Measurements from ENCODE around the gene SCMH1.
"Not testable (repeated sequence)": the region's sequence is repeated elsewhere in the genome, so short reads cannot be mapped to it uniquely, and the experiment has no call there.

Gene SCMH1

DNA sequence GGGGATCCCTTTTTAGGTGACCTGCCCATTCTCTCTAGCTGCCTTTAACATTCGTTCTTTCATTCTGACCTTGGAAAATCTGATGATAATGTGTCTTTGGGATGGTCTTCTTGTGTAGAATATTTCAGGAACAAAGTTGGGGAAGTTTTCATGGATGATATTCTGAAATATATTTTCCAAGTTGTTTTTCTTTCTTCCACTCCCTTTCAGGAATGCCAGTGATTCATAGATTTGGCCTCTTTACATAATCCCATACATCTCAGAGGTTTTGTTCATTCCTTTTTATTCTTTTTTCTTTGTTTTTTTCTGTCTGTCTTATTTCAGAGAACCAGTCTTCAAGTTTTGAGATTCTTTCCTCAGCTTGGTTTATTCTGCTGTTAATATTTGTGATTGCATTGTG, 13.9 kb upstream of the SCMH1 start:
- TF ChIP-seq, protein P1, sequence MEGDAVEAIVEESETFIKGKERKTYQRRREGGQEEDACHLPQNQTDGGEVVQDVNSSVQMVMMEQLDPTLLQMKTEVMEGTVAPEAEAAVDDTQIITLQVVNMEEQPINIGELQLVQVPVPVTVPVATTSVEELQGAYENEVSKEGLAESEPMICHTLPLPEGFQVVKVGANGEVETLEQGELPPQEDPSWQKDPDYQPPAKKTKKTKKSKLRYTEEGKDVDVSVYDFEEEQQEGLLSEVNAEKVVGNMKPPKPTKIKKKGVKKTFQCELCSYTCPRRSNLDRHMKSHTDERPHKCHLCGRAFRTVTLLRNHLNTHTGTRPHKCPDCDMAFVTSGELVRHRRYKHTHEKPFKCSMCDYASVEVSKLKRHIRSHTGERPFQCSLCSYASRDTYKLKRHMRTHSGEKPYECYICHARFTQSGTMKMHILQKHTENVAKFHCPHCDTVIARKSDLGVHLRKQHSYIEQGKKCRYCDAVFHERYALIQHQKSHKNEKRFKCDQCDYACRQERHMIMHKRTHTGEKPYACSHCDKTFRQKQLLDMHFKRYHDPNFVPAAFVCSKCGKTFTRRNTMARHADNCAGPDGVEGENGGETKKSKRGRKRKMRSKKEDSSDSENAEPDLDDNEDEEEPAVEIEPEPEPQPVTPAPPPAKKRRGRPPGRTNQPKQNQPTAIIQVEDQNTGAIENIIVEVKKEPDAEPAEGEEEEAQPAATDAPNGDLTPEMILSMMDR (conservative IDR thresholded peaks at IDR 0.05; ENCODE audit: low read depth, low read length): no peak
- DNase-seq (ENCODE audit: low read depth): peak; percentile 17
- H3K4me3 ChIP-seq (ENCODE audit: low read depth, low read length): no peak overlapping the region

- H3K4me3 ChIP-seq (ENCODE audit: low read depth, low read length); DNase-seq (ENCODE audit: low read depth): not testable (repeated sequence)
These were observed 9.0 kb upstream of the SCMH1 start for GRCh38 chr1:41251120-41251519.

DNA sequence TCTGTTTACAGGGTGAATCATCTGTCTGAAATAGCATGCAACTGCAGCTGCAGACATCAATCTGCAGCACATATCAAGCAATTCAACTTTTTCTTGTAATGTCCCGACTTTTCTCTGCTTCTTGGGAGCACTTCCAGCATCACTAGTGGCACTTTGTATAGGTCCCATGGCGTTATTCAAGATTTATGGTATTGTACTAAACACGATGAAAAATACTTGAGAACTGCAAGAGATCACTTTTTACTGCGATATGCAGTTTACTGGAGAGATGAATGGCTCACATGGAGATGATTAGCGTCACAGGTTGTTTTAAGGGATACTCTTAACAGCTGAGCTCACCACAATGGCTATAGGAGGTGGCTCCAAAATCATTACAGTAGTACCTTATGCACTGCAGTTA, 7.2 kb upstream of the SCMH1 start:
- TF ChIP-seq, protein P1 (conservative IDR thresholded peaks at IDR 0.05; ENCODE audit: low read depth, low read length): no peak
- no peak for DNase-seq (ENCODE audit: low read depth)
- H3K4me3 ChIP-seq (ENCODE audit: low read depth, low read length): no peak overlapping the region

GRCh38 chr1:41246568-41246967, 4.5 kb upstream of the SCMH1 start:
- no peak overlapping the region for H3K4me3 ChIP-seq (ENCODE audit: low read depth, low read length)
- no peak for DNase-seq (ENCODE audit: low read depth)
- TF ChIP-seq, protein P1 (conservative IDR thresholded peaks at IDR 0.05; ENCODE audit: low read depth, low read length): no peak

GRCh38 chr1:41245659-41246058, 3.6 kb upstream of the SCMH1 start:
- TF ChIP-seq, protein P1 (conservative IDR thresholded peaks at IDR 0.05; ENCODE audit: low read depth, low read length): no peak
- no peak overlapping the region for H3K4me3 ChIP-seq (ENCODE audit: low read depth, low read length)
- DNase-seq (ENCODE audit: low read depth): peak; percentile 75

- no peak for DNase-seq (ENCODE audit: low read depth)
- H3K4me3 ChIP-seq (ENCODE audit: low read depth, low read length): peak overlapping the region; percentile 68
- TF ChIP-seq, protein P1 (conservative IDR thresholded peaks at IDR 0.05; ENCODE audit: low read depth, low read length): no peak
These were observed 926 bp upstream of the SCMH1 start for GRCh38 chr1:41243079-41243385.

- H3K4me3 ChIP-seq (ENCODE audit: low read depth, low read length): peak overlapping the region; percentile 68
- DNase-seq (ENCODE audit: low read depth): peak; percentile 15
- TF ChIP-seq, protein P1 (conservative IDR thresholded peaks at IDR 0.05; ENCODE audit: low read depth, low read length): no peak
These were observed 404 bp upstream of the SCMH1 start for GRCh38 chr1:41242342-41243078.
